HepG2 (cell line): ENCODE data around the gene DMRT1. TPM values are rescaled to one million over a fixed set of nuclear protein-coding genes. Genes with fewer than 3 reads are reported as not detected.

Experiments
- ATAC-seq: fragments of 200-7000 bp; cut with Tn5 transposase; 3 replicates; pipeline ENCODE4 v1.9.1; 2020; ENCODE audit warnings: mild to moderate bottlenecking, moderate library complexity
- BruUV-seq: library from RNA; stranded (reverse); fragments of 400-500 nt; replicated peaks from 2 replicates; lab custom pipeline; 2021; lab: Mats Ljungman, UMichigan
- CTCF ChIA-PET: fragments of 300-600 bp; formaldehyde crosslinking; extraction: SDS; loops from one replicate; lab custom pipeline; 2021; ENCODE audit warnings: low total read pairs, inconsistent platforms, low intra/inter-chr PET ratio; lab: Yijun Ruan, JAX
- POLR2A ChIA-PET: fragments of 350-600 bp; sonication (Branson Sonifier 250); formaldehyde crosslinking; loops from one replicate; lab custom pipeline; 2020; ENCODE audit warnings: antibody characterized with exemption, inconsistent platforms; lab: Yijun Ruan, JAX
- DNase-seq: peaks from one replicate; pipeline ENCODE4 v3.0.0-alpha.2; 2015; ENCODE audit warnings: low spot score
- FAIRE-seq: peaks from 3 replicates; lab custom pipeline; 2011; peaks lifted over from hg19 to GRCh38; lab: Jason Lieb, UNC
- H2AFZ ChIP-seq: one replicate; pipeline ENCODE4 v1.6.1; 2011; ENCODE audit warnings: low read length, inconsistent platforms
- H3K27ac ChIP-seq: fragments of 300-600 bp; 3 replicates; pipeline ENCODE4 v1.8.0; 2011; ENCODE audit warnings: mixed run types, mild to moderate bottlenecking, mixed read lengths, low read length, inconsistent platforms; ENCODE audit not compliant: insufficient read depth; ENCODE audit errors: extremely low read length
- H3K27me3 ChIP-seq, 2 experiments: fragments of 200-600 bp in 1 of 2; 2 replicates in 1 of 2; 3 replicates in 1 of 2; pipeline versions ENCODE4 v1.6.0 to v1.8.0; 2011; ENCODE audit warnings: low read length in 2 of 2, mild to moderate bottlenecking in 2 of 2, moderate library complexity in 2 of 2, inconsistent platforms in 1 of 2; ENCODE audit not compliant: insufficient read depth in 2 of 2, control insufficient read depth in 1 of 2
- H3K36me3 ChIP-seq, 2 experiments: fragments of 200-600 bp in 1 of 2; replicated peaks in 1 of 2; 2 replicates in 1 of 2; 3 replicates in 1 of 2; pipeline versions ENCODE4 v1.5.1 to v1.8.0; 2011; ENCODE audit warnings: low read length in 2 of 2, inconsistent platforms in 1 of 2; ENCODE audit not compliant: insufficient read depth in 2 of 2, control insufficient read depth in 1 of 2
- H3K4me1 ChIP-seq: 2 replicates; pipeline ENCODE4 v1.5.1; 2012; ENCODE audit warnings: low read length, inconsistent platforms; ENCODE audit not compliant: insufficient read depth
- H3K4me2 ChIP-seq: 2 replicates; pipeline ENCODE4 v1.6.0; 2011; ENCODE audit warnings: low read depth, low read length, inconsistent platforms
- H3K4me3 ChIP-seq, 3 experiments: fragments of 200-600 bp in 1 of 3; sonication (generic), shearing (Covaris generic) in 1 of 3; replicated peaks in 1 of 3; 2 replicates each; pipeline ENCODE4 v1.5.1; 2011 to 2016; ENCODE audit warnings: low read length in 3 of 3, inconsistent platforms in 2 of 3, low read depth in 2 of 3, mild to moderate bottlenecking in 2 of 3, control low read depth in 1 of 3, mixed read lengths in 1 of 3; ENCODE audit not compliant: insufficient read depth in 1 of 3
- H3K79me2 ChIP-seq: one replicate; pipeline ENCODE4 v1.6.1; 2011; ENCODE audit warnings: low read length, inconsistent platforms; ENCODE audit not compliant: insufficient read depth
- H3K9ac ChIP-seq: 2 replicates; pipeline ENCODE4 v1.6.0; 2011; ENCODE audit warnings: mild to moderate bottlenecking, low read depth, low read length, inconsistent platforms; ENCODE audit not compliant: insufficient read depth
- H3K9me3 ChIP-seq: 2 replicates; pipeline ENCODE4 v1.5.1; 2012; ENCODE audit warnings: mild to moderate bottlenecking, low read length
- H4K20me1 ChIP-seq: 2 replicates; pipeline ENCODE4 v1.6.0; 2011; ENCODE audit warnings: inconsistent platforms, mild to moderate bottlenecking, low read length, moderate library complexity; ENCODE audit not compliant: insufficient read depth
- GLI4 ChIP-seq: sonication (generic); formaldehyde crosslinking; IDR thresholded peaks from 2 replicates; pipeline ENCODE4 v1.5.1; 2020; ENCODE audit warnings: missing genetic modification reagents, mild to moderate bottlenecking, moderate library complexity, borderline replicate concordance
- HNRNPUL1 ChIP-seq: fragments of 200-400 bp; formaldehyde crosslinking; IDR thresholded peaks from 2 replicates; pipeline ENCODE4 v1.6.1; 2017; ENCODE audit warnings: low read depth, mild to moderate bottlenecking, low read length, moderate library complexity
- NFYC ChIP-seq: IDR thresholded peaks from 2 replicates; pipeline ENCODE4 v1.6.1; 2016; ENCODE audit warnings: missing genetic modification reagents, missing compliant biosample characterization
- PAX8 ChIP-seq: sonication (generic); formaldehyde crosslinking; IDR thresholded peaks from 2 replicates; pipeline ENCODE4 v1.8.0; 2022; ENCODE audit warnings: mild to moderate bottlenecking, missing genetic modification reagents, borderline replicate concordance
- ZNF17 ChIP-seq: sonication (generic); formaldehyde crosslinking; IDR thresholded peaks from 2 replicates; pipeline ENCODE4 v1.5.0; 2020; ENCODE audit warnings: mild to moderate bottlenecking, missing genetic modification reagents
- ZNF432 ChIP-seq: sonication (generic); formaldehyde crosslinking; IDR thresholded peaks from 2 replicates; pipeline ENCODE4 v1.5.0; 2020; ENCODE audit warnings: missing genetic modification reagents, mild to moderate bottlenecking, borderline replicate concordance
- ZNF503 ChIP-seq: sonication (generic); formaldehyde crosslinking; IDR thresholded peaks from 2 replicates; pipeline ENCODE4 v1.4.0; 2020; ENCODE audit warnings: missing genetic modification reagents
- ZNF646 ChIP-seq: sonication (generic); formaldehyde crosslinking; IDR thresholded peaks from 2 replicates; pipeline ENCODE4 v1.9.0; 2021; ENCODE audit warnings: mild to moderate bottlenecking, missing genetic modification reagents
- ZNF841 ChIP-seq: sonication (generic); formaldehyde crosslinking; IDR thresholded peaks from 2 replicates; pipeline ENCODE4 v1.8.1; 2023; ENCODE audit warnings: missing genetic modification reagents, borderline replicate concordance
- WGBS: methylation state at CpG from one replicate; pipeline ENCODE4 v1.1.6; 2017; ENCODE audit warnings: low lambda C conversion rate; 5-methylcytosine and 5-hydroxymethylcytosine counted together
- in situ Hi-C: cut with HindIII; loops from 2 replicates; pipeline ENCODE4 v1.10.0; 2017; ENCODE audit warnings: low pct_unique_long_range_greater_than_20kb; ENCODE audit not compliant: extremely low pct_ligation_motif_present
- intact Hi-C: fragments of 100-400 bp; cut with micrococcal nuclease; formaldehyde crosslinking; loops from one replicate; pipeline ENCODE4 v1.10.0; 2022; ENCODE audit not compliant: unreplicated experiment
- polyA plus RNA-seq, 8 experiments: library from polyadenylated mRNA; depleted of rRNA in 3 of 8; stranded (reverse) in 7 of 8; unstranded in 1 of 8; fragments of >200 nt; fragmentation: Illumina TruSeq in 4 of 8; extraction: Trizol in 4 of 8; gene quantifications; 2 replicates each; pipeline versions ENCODE4 v1.2.1 to v1.2.3, GENCODE V29; 2011 to 2016; ENCODE audit warnings: low read depth in 4 of 8, missing spikeins in 1 of 8, mixed read lengths in 1 of 8; ENCODE audit not compliant: insufficient read depth in 1 of 8
- total RNA-seq, 5 experiments: library from RNA; depleted of rRNA; stranded (reverse); fragments of >200 nt; fragmentation: Illumina TruSeq; extraction: Trizol; gene quantifications; 2 replicates each; pipeline ENCODE4 v1.2.3, GENCODE V29; 2016; ENCODE audit warnings: low read depth in 1 of 5

Gene DMRT1
- total and polyA plus RNA-seq, 2 of the 13 experiments (the other 11 are each of a cell fraction or from before 2014, with no cell fraction given): not detected

GRCh38 chr9:974996-975739, 133.7 kb downstream of the DMRT1 start:
- ATAC-seq: no peak
- no peaks in the 10 kb centered on the region for H4K20me1 ChIP-seq
- no peaks in the 10 kb centered on the region for H3K9me3 ChIP-seq
- CTCF ChIA-PET: no interaction called here
- TF ChIP-seq NFYC (CRISPR knock-in tag) (no peak), HNRNPUL1 (no peak), ZNF17 (CRISPR knock-in tag) (no peak), ZNF503 (CRISPR knock-in tag) (no peak), ZNF432 (CRISPR knock-in tag) (no peak), ZNF841 (CRISPR knock-in tag) (no peak), ZNF646 (CRISPR knock-in tag) (no peak), PAX8 (no peak), GLI4 (CRISPR knock-in tag) (no peak)
- no peaks in the 10 kb centered on the region for H3K79me2 ChIP-seq
- H2AFZ ChIP-seq: no peak overlapping the region
- H3K4me3 ChIP-seq: no peak overlapping the region
- intact Hi-C loops (no loop called here), in situ Hi-C loops (loop anchor here (25.0 kb wide), 1 partner anchor 388 kb away; no protein-coding TSS in a partner anchor)
- H3K9ac ChIP-seq: no peak overlapping the region
- no peaks in the 10 kb centered on the region for H3K4me1 ChIP-seq
- no peak for FAIRE-seq
- WGBS: 32% methylated on average over 15 of the region's 24 CpGs
- no peak overlapping the region for H3K27ac ChIP-seq
- BruUV-seq: no TSS peak
- no peak for DNase-seq
- H3K27me3 ChIP-seq: peaks cover 6 to 72% of the 10 kb centered on the region in 2 experiments
- H3K36me3 ChIP-seq: no peaks in the 10 kb centered on the region
- no peak overlapping the region for H3K4me2 ChIP-seq
- POLR2A ChIA-PET: no interaction called here
